Measurements from ENCODE around the gene PARP8.
"Not testable (repeated sequence)": the region's sequence is repeated elsewhere in the genome, so short reads cannot be mapped to it uniquely, and the experiment has no call there.

The PARP8 gene

DNA sequence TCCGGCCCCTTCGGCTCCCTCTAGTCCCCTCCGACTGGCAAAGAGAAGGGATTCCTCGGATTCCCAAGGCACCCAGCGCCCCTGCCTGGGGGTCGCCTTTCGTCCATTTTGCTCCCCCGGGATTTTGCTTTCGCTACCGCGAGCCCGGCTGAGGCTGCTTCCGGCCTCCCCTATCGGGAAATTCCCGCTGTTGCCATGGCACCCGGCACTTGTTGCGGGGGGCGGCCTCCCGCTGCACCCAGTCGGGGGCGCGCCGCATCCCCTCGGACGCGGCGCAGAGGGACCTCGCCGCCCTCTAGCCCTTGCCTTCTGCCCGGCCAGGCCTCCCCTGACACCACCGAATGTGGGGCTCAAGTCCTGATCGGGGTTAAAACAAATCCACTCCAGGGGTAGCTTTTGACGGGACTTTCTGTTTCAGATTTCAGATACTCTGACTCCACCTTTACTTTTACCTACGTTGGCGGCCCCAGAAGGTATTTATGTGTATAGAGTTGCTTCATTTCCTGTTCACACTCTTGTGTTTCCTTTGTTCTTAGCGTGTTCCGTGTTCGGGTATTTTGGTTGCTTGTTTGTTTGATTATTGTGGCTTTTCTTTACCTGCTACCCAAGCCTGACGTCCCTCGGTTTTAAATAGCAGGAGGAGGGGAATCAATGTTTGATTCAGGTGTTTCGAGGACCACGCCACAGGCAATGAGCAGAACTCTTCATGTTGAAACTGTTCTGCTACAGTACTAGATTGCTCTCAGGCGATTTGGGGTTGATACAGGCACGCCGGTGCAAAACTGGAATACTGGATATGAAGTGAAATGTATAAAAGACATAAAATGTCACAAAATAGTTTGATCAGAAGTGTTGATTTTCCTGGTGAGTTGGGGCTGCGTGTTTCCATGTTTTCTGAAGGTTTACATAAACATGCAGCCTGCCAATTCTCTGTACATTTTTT lies 1.5 kb downstream of the PARP8 start:
- TF ChIP-seq, protein P1, sequence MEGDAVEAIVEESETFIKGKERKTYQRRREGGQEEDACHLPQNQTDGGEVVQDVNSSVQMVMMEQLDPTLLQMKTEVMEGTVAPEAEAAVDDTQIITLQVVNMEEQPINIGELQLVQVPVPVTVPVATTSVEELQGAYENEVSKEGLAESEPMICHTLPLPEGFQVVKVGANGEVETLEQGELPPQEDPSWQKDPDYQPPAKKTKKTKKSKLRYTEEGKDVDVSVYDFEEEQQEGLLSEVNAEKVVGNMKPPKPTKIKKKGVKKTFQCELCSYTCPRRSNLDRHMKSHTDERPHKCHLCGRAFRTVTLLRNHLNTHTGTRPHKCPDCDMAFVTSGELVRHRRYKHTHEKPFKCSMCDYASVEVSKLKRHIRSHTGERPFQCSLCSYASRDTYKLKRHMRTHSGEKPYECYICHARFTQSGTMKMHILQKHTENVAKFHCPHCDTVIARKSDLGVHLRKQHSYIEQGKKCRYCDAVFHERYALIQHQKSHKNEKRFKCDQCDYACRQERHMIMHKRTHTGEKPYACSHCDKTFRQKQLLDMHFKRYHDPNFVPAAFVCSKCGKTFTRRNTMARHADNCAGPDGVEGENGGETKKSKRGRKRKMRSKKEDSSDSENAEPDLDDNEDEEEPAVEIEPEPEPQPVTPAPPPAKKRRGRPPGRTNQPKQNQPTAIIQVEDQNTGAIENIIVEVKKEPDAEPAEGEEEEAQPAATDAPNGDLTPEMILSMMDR (IDR thresholded peaks at IDR 0.05; ENCODE audit: low read length) = peak; percentile 4; the same call in 1 of the 2 replicates
- no peak for TF ChIP-seq EZH2 (IDR thresholded peaks at IDR 0.05; ENCODE audit: borderline replicate concordance, low read length)
- Histone ChIP-seq H3K9ac (ENCODE audit: low read length) (peak overlapping the region; percentile 88), H3K79me2 (ENCODE audit: insufficient read depth, low read length) (peaks cover 47% of the 10 kb centered on the region), H3K4me1 (ENCODE audit: insufficient read depth, low read length, severe bottlenecking) (peaks cover 66% of the 10 kb centered on the region), H2AFZ (ENCODE audit: low read length) (no peak overlapping the region), H3K9me2 (ENCODE audit: low read depth, low read length) (no peaks in the 10 kb centered on the region), H3K27ac (ENCODE audit: low read depth, low read length, poor library complexity, severe bottlenecking) (peak overlapping the region; percentile 90), H3K9me3 (ENCODE audit: low read length) (no peaks in the 10 kb centered on the region), H4K20me1 (ENCODE audit: insufficient read depth, low read length) (no peaks in the 10 kb centered on the region), H3K36me3 (ENCODE audit: insufficient read depth, low read length) (no peaks in the 10 kb centered on the region), H3K27me3 (ENCODE audit: insufficient read depth, low read length) (no peaks in the 10 kb centered on the region), H3K4me3 (ENCODE audit: low read depth, low read length, poor library complexity, severe bottlenecking) (peak overlapping the region; percentile 76), H3F3A (ENCODE audit: insufficient read depth, low read length) (no peaks in the 10 kb centered on the region), H3K4me2 (ENCODE audit: low read length) (peak overlapping the region; percentile 96)

GRCh38 chr5:50668636-50669035 lies 2.2 kb downstream of the PARP8 start:
- not testable (repeated sequence) for H3K9me2 ChIP-seq (ENCODE audit: low read depth, low read length); H3K36me3 ChIP-seq (ENCODE audit: insufficient read depth, low read length); H3K27me3 ChIP-seq (ENCODE audit: insufficient read depth, low read length); H3F3A ChIP-seq (ENCODE audit: insufficient read depth, low read length); H4K20me1 ChIP-seq (ENCODE audit: insufficient read depth, low read length); H3K9me3 ChIP-seq (ENCODE audit: low read length); H2AFZ ChIP-seq (ENCODE audit: low read length)
- H3K4me2 ChIP-seq (ENCODE audit: low read length) = peak overlapping the region; percentile 96
- H3K27ac ChIP-seq (ENCODE audit: low read depth, low read length, poor library complexity, severe bottlenecking) = peak overlapping the region; percentile 90
- H3K79me2 ChIP-seq (ENCODE audit: insufficient read depth, low read length) = peaks cover 53% of the 10 kb centered on the region
- H3K9ac ChIP-seq (ENCODE audit: low read length) = peak overlapping the region; percentile 88
- peak overlapping the region; percentile 76 for H3K4me3 ChIP-seq (ENCODE audit: low read depth, low read length, poor library complexity, severe bottlenecking)
- H3K4me1 ChIP-seq (ENCODE audit: insufficient read depth, low read length, severe bottlenecking) = peaks cover 68% of the 10 kb centered on the region

DNA sequence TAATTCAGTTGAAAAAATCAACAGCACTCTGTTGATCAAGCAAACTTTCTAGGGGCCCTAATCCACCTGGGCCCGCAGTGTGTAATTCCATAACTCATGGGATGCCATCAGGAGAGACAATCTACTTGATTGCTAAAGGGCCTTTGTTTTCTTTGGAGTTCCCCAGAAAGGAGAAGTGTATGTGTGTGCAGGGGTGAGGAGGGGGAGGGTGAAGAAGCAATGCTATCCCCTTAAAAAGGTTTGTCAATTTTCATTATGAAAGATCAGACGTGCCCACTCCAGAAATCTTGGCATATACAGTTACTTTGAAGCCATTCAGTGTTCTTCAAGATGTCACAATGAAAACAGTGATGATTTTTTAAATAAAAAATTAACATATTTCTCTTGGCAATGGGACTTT lies 6.2 kb downstream of the PARP8 start:
- H3K4me3 ChIP-seq (ENCODE audit: low read depth, low read length, poor library complexity, severe bottlenecking) = no peak overlapping the region
- H4K20me1 ChIP-seq (ENCODE audit: insufficient read depth, low read length) = no peaks in the 10 kb centered on the region
- H3F3A ChIP-seq (ENCODE audit: insufficient read depth, low read length) = peaks cover 3% of the 10 kb centered on the region; the same call in 1 of the 2 replicates
- no peak overlapping the region; the same call in 1 of the 2 replicates for H3K4me2 ChIP-seq (ENCODE audit: low read length)
- TF ChIP-seq, protein P1 (IDR thresholded peaks at IDR 0.05; ENCODE audit: low read length) = no peak
- no peak for TF ChIP-seq EZH2 (IDR thresholded peaks at IDR 0.05; ENCODE audit: borderline replicate concordance, low read length)
- H3K9me2 ChIP-seq (ENCODE audit: low read depth, low read length) = no peaks in the 10 kb centered on the region
- peaks cover 91% of the 10 kb centered on the region for H3K79me2 ChIP-seq (ENCODE audit: insufficient read depth, low read length)
- peaks cover 79% of the 10 kb centered on the region for H3K4me1 ChIP-seq (ENCODE audit: insufficient read depth, low read length, severe bottlenecking)
- no peaks in the 10 kb centered on the region for H3K9me3 ChIP-seq (ENCODE audit: low read length)
- H3K27ac ChIP-seq (ENCODE audit: low read depth, low read length, poor library complexity, severe bottlenecking) = peak overlapping the region; percentile 1
- H2AFZ ChIP-seq (ENCODE audit: low read length) = no peak overlapping the region
- H3K9ac ChIP-seq (ENCODE audit: low read length) = no peak overlapping the region
- H3K36me3 ChIP-seq (ENCODE audit: insufficient read depth, low read length) = peaks cover 8% of the 10 kb centered on the region; the same call in 1 of the 2 replicates
- H3K27me3 ChIP-seq (ENCODE audit: insufficient read depth, low read length) = no peaks in the 10 kb centered on the region

DNA sequence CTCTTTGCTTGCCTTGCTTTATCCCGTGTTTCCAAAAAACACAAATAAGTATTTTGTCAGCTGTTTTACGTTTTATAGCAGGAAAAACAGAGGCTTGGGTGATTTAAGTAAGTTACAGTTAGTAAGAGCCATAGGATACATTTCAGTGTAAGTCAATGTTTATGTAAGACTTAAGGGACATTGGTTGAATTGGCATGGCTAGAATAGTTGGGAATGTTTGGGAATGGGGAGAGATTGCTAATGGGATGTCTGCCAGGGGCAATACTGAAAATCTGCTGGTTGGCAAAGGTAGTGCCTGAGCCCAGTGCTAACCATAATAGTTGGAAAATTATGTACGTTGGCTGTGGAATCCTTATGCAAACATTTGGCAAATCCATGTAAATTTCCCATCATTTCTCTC lies 7.0 kb downstream of the PARP8 start:
- not testable (repeated sequence) for H3K36me3 ChIP-seq (ENCODE audit: insufficient read depth, low read length); H3K27ac ChIP-seq (ENCODE audit: low read depth, low read length, poor library complexity, severe bottlenecking); H3F3A ChIP-seq (ENCODE audit: insufficient read depth, low read length); H3K9me3 ChIP-seq (ENCODE audit: low read length); H4K20me1 ChIP-seq (ENCODE audit: insufficient read depth, low read length); H2AFZ ChIP-seq (ENCODE audit: low read length); H3K4me3 ChIP-seq (ENCODE audit: low read depth, low read length, poor library complexity, severe bottlenecking); H3K9me2 ChIP-seq (ENCODE audit: low read depth, low read length); H3K27me3 ChIP-seq (ENCODE audit: insufficient read depth, low read length); H3K4me2 ChIP-seq (ENCODE audit: low read length); H3K9ac ChIP-seq (ENCODE audit: low read length)
- peaks cover 84% of the 10 kb centered on the region for H3K4me1 ChIP-seq (ENCODE audit: insufficient read depth, low read length, severe bottlenecking)
- peaks cover 94% of the 10 kb centered on the region for H3K79me2 ChIP-seq (ENCODE audit: insufficient read depth, low read length)
